HepG2 (cell line): ENCODE measurements around the gene GASK1A. TPM values are rescaled to one million over a fixed set of nuclear protein-coding genes. Genes with fewer than 3 reads are reported as not detected.

Source experiments
- ATAC-seq: fragments of 200-7000 bp; cut with Tn5 transposase; 3 replicates; pipeline ENCODE4 v1.9.1; 2020; ENCODE audit warnings: mild to moderate bottlenecking, moderate library complexity
- BruUV-seq: library from RNA; stranded (reverse); fragments of 400-500 nt; replicated peaks from 2 replicates; lab custom pipeline; 2021; lab: Mats Ljungman, UMichigan
- CTCF ChIA-PET: fragments of 300-600 bp; formaldehyde crosslinking; extraction: SDS; loops from one replicate; lab custom pipeline; 2021; ENCODE audit warnings: low total read pairs, inconsistent platforms, low intra/inter-chr PET ratio; lab: Yijun Ruan, JAX
- POLR2A ChIA-PET: fragments of 350-600 bp; sonication (Branson Sonifier 250); formaldehyde crosslinking; loops from one replicate; lab custom pipeline; 2020; ENCODE audit warnings: antibody characterized with exemption, inconsistent platforms; lab: Yijun Ruan, JAX
- DNase-seq: peaks from one replicate; pipeline ENCODE4 v3.0.0-alpha.2; 2015; ENCODE audit warnings: low spot score
- FAIRE-seq: peaks from 3 replicates; lab custom pipeline; 2011; peaks lifted over from hg19 to GRCh38; lab: Jason Lieb, UNC
- H2AFZ ChIP-seq: one replicate; pipeline ENCODE4 v1.6.1; 2011; ENCODE audit warnings: low read length, inconsistent platforms
- H3K27ac ChIP-seq: fragments of 300-600 bp; 3 replicates; pipeline ENCODE4 v1.8.0; 2011; ENCODE audit warnings: mixed run types, mild to moderate bottlenecking, mixed read lengths, low read length, inconsistent platforms; ENCODE audit not compliant: insufficient read depth; ENCODE audit errors: extremely low read length
- H3K27me3 ChIP-seq, 2 experiments: fragments of 200-600 bp in 1 of 2; 2 replicates in 1 of 2; 3 replicates in 1 of 2; pipeline versions ENCODE4 v1.6.0 to v1.8.0; 2011; ENCODE audit warnings: low read length in 2 of 2, mild to moderate bottlenecking in 2 of 2, moderate library complexity in 2 of 2, inconsistent platforms in 1 of 2; ENCODE audit not compliant: insufficient read depth in 2 of 2, control insufficient read depth in 1 of 2
- H3K36me3 ChIP-seq, 2 experiments: fragments of 200-600 bp in 1 of 2; replicated peaks in 1 of 2; 2 replicates in 1 of 2; 3 replicates in 1 of 2; pipeline versions ENCODE4 v1.5.1 to v1.8.0; 2011; ENCODE audit warnings: low read length in 2 of 2, inconsistent platforms in 1 of 2; ENCODE audit not compliant: insufficient read depth in 2 of 2, control insufficient read depth in 1 of 2
- H3K4me1 ChIP-seq: 2 replicates; pipeline ENCODE4 v1.5.1; 2012; ENCODE audit warnings: low read length, inconsistent platforms; ENCODE audit not compliant: insufficient read depth
- H3K4me2 ChIP-seq: 2 replicates; pipeline ENCODE4 v1.6.0; 2011; ENCODE audit warnings: low read depth, low read length, inconsistent platforms
- H3K4me3 ChIP-seq, 3 experiments: fragments of 200-600 bp in 1 of 3; sonication (generic), shearing (Covaris generic) in 1 of 3; replicated peaks in 1 of 3; 2 replicates each; pipeline ENCODE4 v1.5.1; 2011 to 2016; ENCODE audit warnings: low read length in 3 of 3, inconsistent platforms in 2 of 3, low read depth in 2 of 3, mild to moderate bottlenecking in 2 of 3, control low read depth in 1 of 3, mixed read lengths in 1 of 3; ENCODE audit not compliant: insufficient read depth in 1 of 3
- H3K79me2 ChIP-seq: one replicate; pipeline ENCODE4 v1.6.1; 2011; ENCODE audit warnings: low read length, inconsistent platforms; ENCODE audit not compliant: insufficient read depth
- H3K9ac ChIP-seq: 2 replicates; pipeline ENCODE4 v1.6.0; 2011; ENCODE audit warnings: mild to moderate bottlenecking, low read depth, low read length, inconsistent platforms; ENCODE audit not compliant: insufficient read depth
- H3K9me3 ChIP-seq: 2 replicates; pipeline ENCODE4 v1.5.1; 2012; ENCODE audit warnings: mild to moderate bottlenecking, low read length
- H4K20me1 ChIP-seq: 2 replicates; pipeline ENCODE4 v1.6.0; 2011; ENCODE audit warnings: inconsistent platforms, mild to moderate bottlenecking, low read length, moderate library complexity; ENCODE audit not compliant: insufficient read depth
- ARNT2 ChIP-seq: sonication (generic); formaldehyde crosslinking; IDR thresholded peaks from 2 replicates; pipeline ENCODE4 v1.8.0; 2022; ENCODE audit warnings: mild to moderate bottlenecking, low read depth, missing genetic modification reagents, moderate library complexity
- CBX5 ChIP-seq: sonication (generic); formaldehyde crosslinking; IDR thresholded peaks from 2 replicates; pipeline ENCODE4 v1.4.0; 2020; ENCODE audit warnings: missing genetic modification reagents, borderline replicate concordance
- DPF2 ChIP-seq: sonication (generic); formaldehyde crosslinking; IDR thresholded peaks from 2 replicates; pipeline ENCODE4 v1.4.0; 2020; ENCODE audit warnings: mild to moderate bottlenecking, low read depth, missing genetic modification reagents, borderline replicate concordance
- KDM2A ChIP-seq: sonication (generic); formaldehyde crosslinking; IDR thresholded peaks from 2 replicates; pipeline ENCODE4 v1.4.0; 2020; ENCODE audit warnings: low read depth, missing genetic modification reagents, borderline replicate concordance
- MAFG ChIP-seq: sonication (generic); formaldehyde crosslinking; IDR thresholded peaks from 2 replicates; pipeline ENCODE4 v1.5.1; 2020; ENCODE audit warnings: mild to moderate bottlenecking, missing genetic modification reagents
- MED8 ChIP-seq: sonication (generic); formaldehyde crosslinking; IDR thresholded peaks from 2 replicates; pipeline ENCODE4 v1.8.1; 2023; ENCODE audit warnings: mild to moderate bottlenecking, missing genetic modification reagents; ENCODE audit not compliant: insufficient replicate concordance
- NRL ChIP-seq: sonication (generic); formaldehyde crosslinking; IDR thresholded peaks from 2 replicates; pipeline ENCODE4 v1.5.0; 2020; ENCODE audit warnings: missing genetic modification reagents, mild to moderate bottlenecking, moderate library complexity, borderline replicate concordance
- PCBP1 ChIP-seq: fragments of 200-400 bp; formaldehyde crosslinking; IDR thresholded peaks from 2 replicates; pipeline ENCODE4 v1.6.1; 2017; ENCODE audit warnings: mild to moderate bottlenecking, low read depth, low read length, borderline replicate concordance
- TAF15 ChIP-seq: fragments of 200-400 bp; formaldehyde crosslinking; IDR thresholded peaks from one replicate; pipeline ENCODE4 v1.6.1; 2018; ENCODE audit warnings: mild to moderate bottlenecking, low read depth, low read length; ENCODE audit not compliant: poor library complexity, severe bottlenecking
- TSC22D2 ChIP-seq: sonication (generic); formaldehyde crosslinking; IDR thresholded peaks from 2 replicates; pipeline ENCODE4 v1.5.1; 2020; ENCODE audit warnings: missing genetic modification reagents, mild to moderate bottlenecking, borderline replicate concordance
- ZFY ChIP-seq: sonication (generic); formaldehyde crosslinking; IDR thresholded peaks from 2 replicates; pipeline ENCODE4 v1.4.0; 2020; ENCODE audit warnings: missing genetic modification reagents
- ZNF619 ChIP-seq: sonication (generic); formaldehyde crosslinking; IDR thresholded peaks from 2 replicates; pipeline ENCODE4 v1.4.0; 2020; ENCODE audit warnings: mild to moderate bottlenecking, missing genetic modification reagents
- ZNF629 ChIP-seq: sonication (generic); formaldehyde crosslinking; conservative IDR thresholded peaks from 2 replicates; pipeline ENCODE4 v1.5.0; 2020; ENCODE audit warnings: missing genetic modification reagents
- ZNF691 ChIP-seq: sonication (generic); formaldehyde crosslinking; IDR thresholded peaks from 2 replicates; pipeline ENCODE4 v1.4.0; 2020; ENCODE audit warnings: missing genetic modification reagents, low read depth, mild to moderate bottlenecking, borderline replicate concordance
- WGBS: methylation state at CpG from one replicate; pipeline ENCODE4 v1.1.6; 2017; ENCODE audit warnings: low lambda C conversion rate; 5-methylcytosine and 5-hydroxymethylcytosine counted together
- in situ Hi-C: cut with HindIII; loops from 2 replicates; pipeline ENCODE4 v1.10.0; 2017; ENCODE audit warnings: low pct_unique_long_range_greater_than_20kb; ENCODE audit not compliant: extremely low pct_ligation_motif_present
- intact Hi-C: fragments of 100-400 bp; cut with micrococcal nuclease; formaldehyde crosslinking; loops from one replicate; pipeline ENCODE4 v1.10.0; 2022; ENCODE audit not compliant: unreplicated experiment
- polyA plus RNA-seq, 8 experiments: library from polyadenylated mRNA; depleted of rRNA in 3 of 8; stranded (reverse) in 7 of 8; unstranded in 1 of 8; fragments of >200 nt; fragmentation: Illumina TruSeq in 4 of 8; extraction: Trizol in 4 of 8; gene quantifications; 2 replicates each; pipeline versions ENCODE4 v1.2.1 to v1.2.3, GENCODE V29; 2011 to 2016; ENCODE audit warnings: low read depth in 4 of 8, missing spikeins in 1 of 8, mixed read lengths in 1 of 8; ENCODE audit not compliant: insufficient read depth in 1 of 8
- total RNA-seq, 5 experiments: library from RNA; depleted of rRNA; stranded (reverse); fragments of >200 nt; fragmentation: Illumina TruSeq; extraction: Trizol; gene quantifications; 2 replicates each; pipeline ENCODE4 v1.2.3, GENCODE V29; 2016; ENCODE audit warnings: low read depth in 1 of 5
- TF ChIP-seq, protein P1 (sequence below): sonication (generic); formaldehyde crosslinking; IDR thresholded peaks from 2 replicates; pipeline ENCODE4 v1.4.0; 2020; ENCODE audit warnings: missing genetic modification reagents, mild to moderate bottlenecking, borderline replicate concordance
- TF ChIP-seq, protein P2 (sequence below): sonication (generic); formaldehyde crosslinking; conservative IDR thresholded peaks from 2 replicates; pipeline ENCODE4 v1.4.0; 2020; ENCODE audit warnings: missing genetic modification reagents
- TF ChIP-seq, protein P3 (sequence below): fragments of 450-650 bp; IDR thresholded peaks from 2 replicates; pipeline ENCODE4 v1.6.1; 2016
- TF ChIP-seq, protein P4 (sequence below): IDR thresholded peaks from 2 replicates; pipeline ENCODE4 v1.6.1; 2016

Gene GASK1A
- total and polyA plus RNA-seq, 2 of the 13 experiments (the other 11 are each of a cell fraction or from before 2014, with no cell fraction given) = not detected

DNA sequence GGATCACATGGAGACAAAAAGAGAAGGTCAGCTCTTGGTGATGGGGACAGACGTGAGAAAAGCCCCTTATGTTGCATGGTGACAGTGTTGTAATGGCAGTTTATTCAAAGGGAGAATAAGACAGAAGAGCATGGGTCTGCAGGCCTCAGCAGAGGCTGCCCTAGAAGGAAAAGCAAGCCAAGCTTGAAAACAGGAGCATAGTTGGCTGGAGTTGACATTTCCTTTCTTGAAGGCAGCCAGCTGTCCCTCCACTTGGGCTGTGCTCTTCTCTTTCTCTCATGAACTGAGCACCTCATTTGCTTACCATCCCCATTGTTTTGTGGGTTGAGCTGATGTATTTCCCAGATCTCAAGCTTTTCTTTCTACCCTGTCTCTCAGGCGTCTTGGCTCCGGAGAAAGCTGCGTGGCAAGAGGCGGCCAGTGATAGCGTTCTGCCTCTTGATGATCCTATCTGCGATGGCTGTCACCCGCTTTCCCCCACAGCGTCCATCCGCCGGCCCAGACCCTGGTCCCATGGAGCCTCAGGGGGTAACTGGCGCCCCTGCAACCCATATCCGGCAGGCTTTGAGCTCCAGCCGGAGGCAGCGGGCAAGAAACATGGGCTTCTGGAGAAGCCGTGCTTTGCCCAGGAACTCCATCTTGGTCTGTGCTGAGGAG, 52.9 kb downstream of the GASK1A start:
- H3K79me2 ChIP-seq = no peaks in the 10 kb centered on the region
- peaks cover 2 to 6% of the 10 kb centered on the region in 2 experiments; a peak in 4 of 5 replicates for H3K27me3 ChIP-seq
- H3K4me3 ChIP-seq = no peak overlapping the region
- in situ Hi-C loops (no loop called here), intact Hi-C loops (no loop called here)
- BruUV-seq = no TSS peak
- no peaks in the 10 kb centered on the region for H3K36me3 ChIP-seq
- no peak for ATAC-seq
- no peaks in the 10 kb centered on the region; the same call in 1 of the 2 replicates for H4K20me1 ChIP-seq
- ChIA-PET POLR2A (no interaction called here), CTCF (no interaction called here)
- no peak for DNase-seq
- no peaks in the 10 kb centered on the region for H3K9me3 ChIP-seq
- H3K4me1 ChIP-seq = peaks cover 5% of the 10 kb centered on the region
- no peak for FAIRE-seq
- WGBS = 54% methylated on average over 13 of the region's 16 CpGs
- H3K9ac ChIP-seq = no peak overlapping the region
- H3K4me2 ChIP-seq = no peak overlapping the region
- H2AFZ ChIP-seq = no peak overlapping the region
- H3K27ac ChIP-seq = no peak overlapping the region
- TF ChIP-seq, protein P1, sequence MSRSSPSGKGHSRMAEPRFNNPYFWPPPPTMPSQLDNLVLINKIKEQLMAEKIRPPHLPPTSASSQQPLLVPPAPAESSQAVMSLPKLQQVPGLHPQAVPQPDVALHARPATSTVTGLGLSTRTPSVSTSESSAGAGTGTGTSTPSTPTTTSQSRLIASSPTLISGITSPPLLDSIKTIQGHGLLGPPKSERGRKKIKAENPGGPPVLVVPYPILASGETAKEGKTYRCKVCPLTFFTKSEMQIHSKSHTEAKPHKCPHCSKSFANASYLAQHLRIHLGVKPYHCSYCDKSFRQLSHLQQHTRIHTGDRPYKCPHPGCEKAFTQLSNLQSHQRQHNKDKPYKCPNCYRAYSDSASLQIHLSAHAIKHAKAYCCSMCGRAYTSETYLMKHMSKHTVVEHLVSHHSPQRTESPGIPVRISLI (CRISPR knock-in tag) = no peak
- TF ChIP-seq TAF15 (no peak), KDM2A (CRISPR knock-in tag) (no peak), ZNF619 (CRISPR knock-in tag) (no peak), ZFY (CRISPR knock-in tag) (no peak), ZNF691 (CRISPR knock-in tag) (no peak), ARNT2 (CRISPR knock-in tag) (no peak), CBX5 (CRISPR knock-in tag) (no peak), TSC22D2 (CRISPR knock-in tag) (no peak), MED8 (CRISPR knock-in tag) (no peak), ZNF629 (no peak), NRL (no peak), MAFG (CRISPR knock-in tag) (no peak), DPF2 (CRISPR knock-in tag) (no peak), PCBP1 (no peak)
- TF ChIP-seq, protein P2, sequence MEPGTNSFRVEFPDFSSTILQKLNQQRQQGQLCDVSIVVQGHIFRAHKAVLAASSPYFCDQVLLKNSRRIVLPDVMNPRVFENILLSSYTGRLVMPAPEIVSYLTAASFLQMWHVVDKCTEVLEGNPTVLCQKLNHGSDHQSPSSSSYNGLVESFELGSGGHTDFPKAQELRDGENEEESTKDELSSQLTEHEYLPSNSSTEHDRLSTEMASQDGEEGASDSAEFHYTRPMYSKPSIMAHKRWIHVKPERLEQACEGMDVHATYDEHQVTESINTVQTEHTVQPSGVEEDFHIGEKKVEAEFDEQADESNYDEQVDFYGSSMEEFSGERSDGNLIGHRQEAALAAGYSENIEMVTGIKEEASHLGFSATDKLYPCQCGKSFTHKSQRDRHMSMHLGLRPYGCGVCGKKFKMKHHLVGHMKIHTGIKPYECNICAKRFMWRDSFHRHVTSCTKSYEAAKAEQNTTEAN (CRISPR knock-in tag) = no peak
- TF ChIP-seq, protein P3, sequence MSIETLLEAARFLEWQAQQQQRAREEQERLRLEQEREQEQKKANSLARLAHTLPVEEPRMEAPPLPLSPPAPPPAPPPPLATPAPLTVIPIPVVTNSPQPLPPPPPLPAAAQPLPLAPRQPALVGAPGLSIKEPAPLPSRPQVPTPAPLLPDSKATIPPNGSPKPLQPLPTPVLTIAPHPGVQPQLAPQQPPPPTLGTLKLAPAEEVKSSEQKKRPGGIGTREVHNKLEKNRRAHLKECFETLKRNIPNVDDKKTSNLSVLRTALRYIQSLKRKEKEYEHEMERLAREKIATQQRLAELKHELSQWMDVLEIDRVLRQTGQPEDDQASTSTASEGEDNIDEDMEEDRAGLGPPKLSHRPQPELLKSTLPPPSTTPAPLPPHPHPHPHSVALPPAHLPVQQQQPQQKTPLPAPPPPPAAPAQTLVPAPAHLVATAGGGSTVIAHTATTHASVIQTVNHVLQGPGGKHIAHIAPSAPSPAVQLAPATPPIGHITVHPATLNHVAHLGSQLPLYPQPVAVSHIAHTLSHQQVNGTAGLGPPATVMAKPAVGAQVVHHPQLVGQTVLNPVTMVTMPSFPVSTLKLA = no peak
- TF ChIP-seq, protein P4, sequence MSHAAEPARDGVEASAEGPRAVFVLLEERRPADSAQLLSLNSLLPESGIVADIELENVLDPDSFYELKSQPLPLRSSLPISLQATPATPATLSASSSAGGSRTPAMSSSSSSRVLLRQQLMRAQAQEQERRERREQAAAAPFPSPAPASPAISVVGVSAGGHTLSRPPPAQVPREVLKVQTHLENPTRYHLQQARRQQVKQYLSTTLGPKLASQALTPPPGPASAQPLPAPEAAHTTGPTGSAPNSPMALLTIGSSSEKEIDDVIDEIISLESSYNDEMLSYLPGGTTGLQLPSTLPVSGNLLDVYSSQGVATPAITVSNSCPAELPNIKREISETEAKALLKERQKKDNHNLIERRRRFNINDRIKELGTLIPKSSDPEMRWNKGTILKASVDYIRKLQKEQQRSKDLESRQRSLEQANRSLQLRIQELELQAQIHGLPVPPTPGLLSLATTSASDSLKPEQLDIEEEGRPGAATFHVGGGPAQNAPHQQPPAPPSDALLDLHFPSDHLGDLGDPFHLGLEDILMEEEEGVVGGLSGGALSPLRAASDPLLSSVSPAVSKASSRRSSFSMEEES (CRISPR knock-in tag) = no peak
